Chondrocyte (in vitro differentiated cells): ENCODE data around the gene SH3TC2. TPM values are rescaled to one million over a fixed set of nuclear protein-coding genes. Genes with fewer than 3 reads are reported as not detected.

Source experiments
- DNase-seq: peaks from one replicate; pipeline ENCODE4 v3.0.0; 2021; ENCODE audit warnings: mixed read lengths, low spot score
- H3K27ac Mint-ChIP-seq: one replicate; pipeline ENCODE4 v1.8.0; 2021; ENCODE audit warnings: mild to moderate bottlenecking, moderate library complexity, mixed read lengths; ENCODE audit not compliant: unreplicated experiment
- H3K27me3 Mint-ChIP-seq: 2 replicates; pipeline ENCODE4 v1.8.0; 2021; ENCODE audit warnings: low read depth, mixed read lengths
- H3K36me3 Mint-ChIP-seq: 2 replicates; pipeline ENCODE4 v1.8.0; 2021; ENCODE audit warnings: low read depth, mixed read lengths
- H3K4me1 Mint-ChIP-seq: 2 replicates; pipeline ENCODE4 v1.8.0; 2021; ENCODE audit warnings: low read depth, mild to moderate bottlenecking, mixed read lengths
- H3K4me3 Mint-ChIP-seq: one replicate; pipeline ENCODE4 v1.8.0; 2021; ENCODE audit warnings: mild to moderate bottlenecking, moderate library complexity, mixed read lengths; ENCODE audit not compliant: unreplicated experiment
- H3K9me3 Mint-ChIP-seq: 2 replicates; pipeline ENCODE4 v1.8.0; 2021; ENCODE audit warnings: low read depth, mixed read lengths
- total RNA-seq: library from RNA; stranded (reverse); gene quantifications from 3 replicates; pipeline ENCODE4 v1.2.1, GENCODE V29; 2021
- TF ChIP-seq, protein P1 (sequence below): fragments of 200-600 bp; sonication (generic); IDR thresholded peaks from 2 replicates; pipeline ENCODE4 v1.5.0; 2021; ENCODE audit warnings: antibody characterized with exemption, mild to moderate bottlenecking, moderate library complexity

SH3TC2 gene
- total RNA-seq, 1 donor from 2014 or later: 0.80 TPM

DNA sequence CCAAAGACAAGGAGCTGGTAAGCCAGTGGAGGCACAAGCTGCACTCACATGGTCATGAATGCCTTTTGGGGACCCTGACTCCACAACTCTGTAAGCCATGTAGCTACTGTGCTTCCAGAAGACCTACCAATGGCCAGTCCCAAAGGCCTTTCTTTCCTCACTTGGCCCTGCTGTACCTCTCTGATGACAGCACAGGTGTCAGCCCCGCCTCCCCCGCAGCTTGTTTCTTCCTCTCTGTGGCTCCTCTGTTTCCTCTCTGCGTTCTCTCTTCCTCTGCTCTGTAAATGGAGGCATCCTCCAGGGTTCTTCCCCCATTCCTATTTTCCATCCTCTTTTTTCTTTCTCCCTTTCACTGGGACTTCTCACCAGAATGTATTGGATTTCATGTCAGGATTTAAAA, 26.7 kb downstream of the SH3TC2 start:
- TF ChIP-seq, protein P1, sequence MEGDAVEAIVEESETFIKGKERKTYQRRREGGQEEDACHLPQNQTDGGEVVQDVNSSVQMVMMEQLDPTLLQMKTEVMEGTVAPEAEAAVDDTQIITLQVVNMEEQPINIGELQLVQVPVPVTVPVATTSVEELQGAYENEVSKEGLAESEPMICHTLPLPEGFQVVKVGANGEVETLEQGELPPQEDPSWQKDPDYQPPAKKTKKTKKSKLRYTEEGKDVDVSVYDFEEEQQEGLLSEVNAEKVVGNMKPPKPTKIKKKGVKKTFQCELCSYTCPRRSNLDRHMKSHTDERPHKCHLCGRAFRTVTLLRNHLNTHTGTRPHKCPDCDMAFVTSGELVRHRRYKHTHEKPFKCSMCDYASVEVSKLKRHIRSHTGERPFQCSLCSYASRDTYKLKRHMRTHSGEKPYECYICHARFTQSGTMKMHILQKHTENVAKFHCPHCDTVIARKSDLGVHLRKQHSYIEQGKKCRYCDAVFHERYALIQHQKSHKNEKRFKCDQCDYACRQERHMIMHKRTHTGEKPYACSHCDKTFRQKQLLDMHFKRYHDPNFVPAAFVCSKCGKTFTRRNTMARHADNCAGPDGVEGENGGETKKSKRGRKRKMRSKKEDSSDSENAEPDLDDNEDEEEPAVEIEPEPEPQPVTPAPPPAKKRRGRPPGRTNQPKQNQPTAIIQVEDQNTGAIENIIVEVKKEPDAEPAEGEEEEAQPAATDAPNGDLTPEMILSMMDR: no peak
- H3K36me3 Mint-ChIP-seq: no peaks in the 10 kb centered on the region
- H3K9me3 Mint-ChIP-seq: no peaks in the 10 kb centered on the region
- H3K4me1 Mint-ChIP-seq: no peaks in the 10 kb centered on the region
- H3K27me3 Mint-ChIP-seq: no peaks in the 10 kb centered on the region
- H3K27ac Mint-ChIP-seq: no peak overlapping the region
- no peak overlapping the region for H3K4me3 Mint-ChIP-seq
- DNase-seq: no peak

DNA sequence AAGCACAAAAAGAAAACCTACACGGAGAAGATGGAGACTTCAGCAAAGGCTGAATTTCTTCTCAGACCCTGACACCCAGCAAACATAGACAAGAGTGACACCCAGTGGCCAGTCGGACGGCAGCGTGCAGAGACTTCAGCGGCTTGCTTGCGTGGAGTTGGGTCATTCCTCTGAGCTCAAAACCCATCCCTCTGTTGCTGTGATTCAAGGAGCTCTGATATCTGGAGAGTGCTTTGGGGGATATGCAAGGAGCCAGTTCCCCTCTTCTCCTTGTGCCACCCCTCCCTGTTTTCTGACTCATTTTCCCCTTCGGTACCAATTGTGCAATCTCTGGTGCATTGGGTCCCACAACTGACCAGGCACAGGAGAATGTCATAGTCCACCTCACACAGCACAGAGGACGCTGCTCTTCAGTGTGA, 27.5 kb downstream of the SH3TC2 start:
- Mint-ChIP-seq H3K27ac (no peak overlapping the region), H3K27me3 (no peaks in the 10 kb centered on the region), H3K4me3 (no peak overlapping the region), H3K36me3 (no peaks in the 10 kb centered on the region), H3K4me1 (peaks cover 5% of the 10 kb centered on the region), H3K9me3 (no peaks in the 10 kb centered on the region)
- TF ChIP-seq, protein P1: peak; percentile 93
- DNase-seq: no peak

DNA sequence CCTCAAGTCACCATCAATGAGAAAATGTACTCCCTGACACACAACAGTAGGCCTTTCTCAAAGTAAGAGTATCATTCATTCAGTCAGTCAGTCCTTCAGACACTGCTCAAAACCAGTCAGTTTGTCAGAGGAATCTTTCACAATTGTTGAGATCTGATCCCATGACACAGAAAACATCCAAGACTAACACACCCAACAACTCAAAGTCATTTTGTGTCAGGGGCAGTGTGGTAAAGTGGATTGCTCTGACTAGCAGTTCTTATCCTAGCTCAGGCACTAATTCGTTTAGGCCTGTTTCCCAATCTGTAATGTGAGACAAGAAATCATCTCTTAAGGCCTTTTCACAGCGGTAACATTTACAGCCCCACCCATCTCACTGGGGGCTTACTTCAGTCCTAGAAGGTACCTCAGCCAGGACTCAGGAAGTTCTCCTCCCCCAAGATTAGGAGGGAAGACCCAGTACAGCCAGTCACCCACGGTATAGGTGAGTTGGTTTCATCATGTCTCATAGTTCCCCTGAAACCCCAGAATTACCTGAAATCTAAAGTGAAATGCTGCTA, 31.9 kb downstream of the SH3TC2 start:
- H3K27me3 Mint-ChIP-seq: no peaks in the 10 kb centered on the region
- H3K36me3 Mint-ChIP-seq: peaks cover 3% of the 10 kb centered on the region
- no peak for DNase-seq
- peaks cover 7% of the 10 kb centered on the region for H3K4me1 Mint-ChIP-seq
- no peak overlapping the region for H3K4me3 Mint-ChIP-seq
- TF ChIP-seq, protein P1: no peak
- H3K9me3 Mint-ChIP-seq: no peaks in the 10 kb centered on the region
- H3K27ac Mint-ChIP-seq: no peak overlapping the region

DNA sequence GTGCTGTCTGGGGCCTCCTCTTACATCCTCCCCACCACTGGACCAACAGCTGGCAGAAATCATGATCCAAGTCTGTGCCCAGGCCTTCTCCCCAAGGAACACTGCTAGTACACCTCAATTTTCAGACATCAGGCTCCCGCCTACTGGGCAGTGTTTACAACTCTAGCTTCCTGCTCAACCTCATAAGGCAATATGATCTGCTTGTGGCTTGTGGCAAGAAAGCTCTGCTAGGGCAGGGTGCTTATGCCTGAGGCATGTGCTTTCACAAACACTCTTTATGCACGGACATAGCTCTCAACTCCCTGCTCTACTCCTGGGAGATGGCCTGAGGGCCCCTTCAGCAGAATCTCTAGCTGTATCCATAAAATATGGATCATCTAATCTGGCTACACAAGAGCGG, 32.5 kb downstream of the SH3TC2 start:
- Mint-ChIP-seq H3K36me3 (peaks cover 3% of the 10 kb centered on the region), H3K4me3 (no peak overlapping the region), H3K4me1 (peaks cover 7% of the 10 kb centered on the region), H3K27ac (no peak overlapping the region), H3K27me3 (no peaks in the 10 kb centered on the region), H3K9me3 (no peaks in the 10 kb centered on the region)
- TF ChIP-seq, protein P1: no peak
- no peak for DNase-seq

DNA sequence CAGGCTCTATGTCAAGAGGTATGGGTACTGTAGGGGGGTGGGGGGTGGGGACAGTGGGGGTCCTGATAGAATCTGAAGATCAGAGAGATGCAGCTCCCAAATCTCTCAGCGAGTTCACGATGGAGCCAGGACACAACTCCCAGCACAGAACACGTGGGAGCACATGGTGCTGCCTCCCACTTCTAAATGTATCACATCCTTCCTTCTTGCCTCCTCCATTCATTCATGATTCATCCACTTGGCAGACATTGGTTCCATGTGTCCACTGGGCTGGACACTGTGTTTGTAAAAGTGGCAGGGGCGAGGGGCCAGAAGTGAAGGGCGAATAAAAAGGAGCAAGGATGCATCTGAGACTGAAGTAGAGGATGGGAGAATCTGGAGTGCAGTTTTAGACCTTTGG, 33.9 kb downstream of the SH3TC2 start:
- no peak overlapping the region for H3K27ac Mint-ChIP-seq
- peaks cover 1% of the 10 kb centered on the region for H3K27me3 Mint-ChIP-seq
- no peak overlapping the region for H3K4me3 Mint-ChIP-seq
- DNase-seq: no peak
- peaks cover 7% of the 10 kb centered on the region for H3K4me1 Mint-ChIP-seq
- no peaks in the 10 kb centered on the region for H3K9me3 Mint-ChIP-seq
- peaks cover 3% of the 10 kb centered on the region for H3K36me3 Mint-ChIP-seq
- TF ChIP-seq, protein P1: no peak
